GM19099 (cell line): ENCODE results near the gene GNA12.

Experiments
- POLR2A ChIP-seq: IDR thresholded peaks from 3 replicates; pipeline ENCODE4 v1.6.1; 2011; ENCODE audit warnings: low read depth; ENCODE audit not compliant: insufficient read length; ENCODE audit errors: extremely low read depth

Gene GNA12, protein sequence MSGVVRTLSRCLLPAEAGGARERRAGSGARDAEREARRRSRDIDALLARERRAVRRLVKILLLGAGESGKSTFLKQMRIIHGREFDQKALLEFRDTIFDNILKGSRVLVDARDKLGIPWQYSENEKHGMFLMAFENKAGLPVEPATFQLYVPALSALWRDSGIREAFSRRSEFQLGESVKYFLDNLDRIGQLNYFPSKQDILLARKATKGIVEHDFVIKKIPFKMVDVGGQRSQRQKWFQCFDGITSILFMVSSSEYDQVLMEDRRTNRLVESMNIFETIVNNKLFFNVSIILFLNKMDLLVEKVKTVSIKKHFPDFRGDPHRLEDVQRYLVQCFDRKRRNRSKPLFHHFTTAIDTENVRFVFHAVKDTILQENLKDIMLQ

GRCh38 chr7:2844153-2845033 lies at the start of gene GNA12:
Gene GNA12, minus strand, starts transcription at chr7:2844308. Its CDS starts 147 bp downstream, at chr7:2844161.
- peak; percentile 75 for TF ChIP-seq POLR2A

DNA sequence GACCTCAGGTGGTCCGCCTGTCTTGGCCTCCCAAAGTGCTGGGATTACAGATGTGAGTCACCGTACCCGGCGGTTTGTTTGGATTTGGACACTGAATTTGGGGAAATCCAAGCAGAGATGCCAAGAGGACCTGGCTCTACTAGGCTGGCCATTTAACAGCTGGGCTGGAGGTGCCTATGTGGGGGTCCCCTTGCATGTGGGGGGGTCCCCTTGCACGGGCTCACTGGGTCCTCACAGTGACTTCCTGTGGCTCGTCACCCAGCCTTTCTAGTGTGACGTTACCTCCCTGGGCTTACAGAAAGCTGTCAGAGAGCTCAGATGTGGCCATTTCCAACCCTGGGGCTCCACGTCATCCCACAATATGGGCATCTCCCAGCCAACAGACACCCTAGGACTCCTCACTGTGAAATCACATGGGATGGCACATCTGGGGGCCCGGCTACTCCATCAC lies 49.3 kb upstream of the GNA12 start:
- TF ChIP-seq POLR2A = no peak

GRCh38 chr7:2892549-2892948 lies 48.4 kb upstream of the GNA12 start:
- no peak for TF ChIP-seq POLR2A

GRCh38 chr7:2887816-2888215 lies 43.7 kb upstream of the GNA12 start:
- TF ChIP-seq POLR2A = no peak

DNA sequence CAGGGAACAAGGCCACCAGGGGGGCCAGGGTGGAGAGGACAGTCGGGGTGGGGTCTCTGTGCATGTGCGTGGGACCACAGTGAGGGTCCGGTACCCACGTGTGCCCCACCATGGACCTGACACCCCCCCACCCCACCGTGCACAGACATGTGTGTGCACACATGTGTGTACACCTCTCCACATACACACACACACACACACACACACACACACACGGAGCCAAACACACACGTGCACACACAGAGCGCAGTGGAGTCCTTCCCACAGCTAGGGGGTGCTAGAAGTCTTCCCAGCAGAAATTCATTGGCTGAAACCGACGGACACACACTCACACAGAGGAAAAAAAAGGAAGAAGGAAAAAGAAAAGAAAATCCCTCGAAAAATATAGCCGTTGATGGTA lies 42.8 kb upstream of the GNA12 start:
- no peak for TF ChIP-seq POLR2A

GRCh38 chr7:2886391-2886790 lies 42.3 kb upstream of the GNA12 start:
- no peak for TF ChIP-seq POLR2A

DNA sequence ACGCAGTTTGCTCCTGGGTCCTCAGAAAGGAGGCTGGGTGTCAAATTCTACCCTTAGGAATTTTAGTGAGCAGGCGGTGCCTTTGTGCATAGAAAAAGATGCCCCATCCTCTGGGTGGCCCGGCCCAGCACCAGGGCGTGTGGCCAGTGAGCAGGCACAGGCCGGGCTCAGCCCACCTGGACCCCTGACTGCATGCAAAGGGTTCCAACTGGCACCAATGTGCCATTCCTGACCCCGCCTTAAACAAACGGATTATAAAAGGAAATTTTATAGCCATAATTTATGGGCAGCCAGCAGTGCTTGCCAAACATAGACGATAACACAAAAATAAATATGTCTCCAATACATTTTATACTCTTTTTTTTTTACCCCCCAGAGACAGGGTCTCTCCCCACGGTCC lies 40.1 kb upstream of the GNA12 start:
- no peak for TF ChIP-seq POLR2A

GRCh38 chr7:2883101-2883500 lies 39.0 kb upstream of the GNA12 start:
- no peak for TF ChIP-seq POLR2A

- no peak for TF ChIP-seq POLR2A
Measured at GRCh38 chr7:2882111-2882510, 38.0 kb upstream of the GNA12 start.

DNA sequence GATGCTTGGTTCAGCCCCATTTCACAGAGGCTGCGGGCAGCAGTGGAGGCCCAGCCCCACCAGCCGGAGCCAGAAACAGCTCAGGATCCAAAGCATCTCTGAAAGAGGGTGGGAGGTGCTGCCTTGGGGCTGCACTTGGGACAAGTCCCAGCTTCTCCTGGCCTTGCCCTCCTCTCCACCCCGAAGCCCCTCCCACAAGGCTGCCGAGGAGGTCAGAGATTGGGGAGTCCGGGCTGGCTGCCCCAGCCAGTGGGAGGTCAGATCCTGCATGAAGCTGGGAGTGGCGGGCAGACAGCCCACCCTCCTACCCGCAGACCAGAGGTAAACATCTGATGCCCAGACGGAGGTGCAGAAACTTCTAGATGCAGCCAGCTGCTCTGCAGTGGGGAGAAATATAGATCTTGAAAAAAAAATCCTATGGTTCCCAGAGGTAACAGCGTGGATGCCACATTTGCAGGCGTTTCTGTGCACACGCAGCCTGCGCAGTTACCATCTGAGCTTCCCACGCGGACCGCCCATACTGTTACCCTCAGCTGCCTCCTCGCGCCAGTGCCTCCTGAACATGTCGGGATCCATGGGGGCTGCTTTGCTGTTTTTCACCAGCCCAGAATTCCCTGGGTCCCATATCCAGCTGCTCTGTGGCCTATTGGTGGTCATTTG lies 36.9 kb upstream of the GNA12 start:
- TF ChIP-seq POLR2A = no peak

DNA sequence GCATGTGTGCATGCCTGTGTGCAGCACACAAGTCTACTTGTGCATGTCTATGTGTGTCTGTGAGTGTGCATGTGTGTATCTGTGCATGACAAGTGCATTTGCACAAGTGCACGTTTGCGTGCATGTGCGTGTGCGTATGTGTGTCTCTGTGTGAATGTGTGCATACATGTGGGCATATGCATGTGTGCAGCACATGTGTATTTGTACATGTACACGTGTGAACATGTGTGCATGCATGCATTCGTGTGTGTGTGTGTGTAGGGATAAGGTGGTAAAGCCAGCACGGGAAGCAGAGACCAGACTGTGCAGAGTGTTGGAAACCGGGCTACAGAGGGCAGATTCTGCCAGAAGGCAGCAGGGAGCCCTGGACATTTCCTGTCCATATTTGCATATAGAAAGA lies 35.9 kb upstream of the GNA12 start:
- TF ChIP-seq POLR2A = no peak

- no peak for TF ChIP-seq POLR2A
Measured at GRCh38 chr7:2879354-2879753, 35.2 kb upstream of the GNA12 start.

GRCh38 chr7:2878306-2878705 lies 34.2 kb upstream of the GNA12 start:
- TF ChIP-seq POLR2A = no peak

GRCh38 chr7:2876031-2876731 lies 32.1 kb upstream of the GNA12 start:
- TF ChIP-seq POLR2A = no peak

GRCh38 chr7:2873686-2874551 lies 29.8 kb upstream of the GNA12 start:
- TF ChIP-seq POLR2A = peak; percentile 70

GRCh38 chr7:2873146-2873545 lies 29.0 kb upstream of the GNA12 start:
- TF ChIP-seq POLR2A = no peak
